GM23338 (cell line): ENCODE results near the gene MGLL. TPM values are rescaled to one million over a fixed set of nuclear protein-coding genes. Genes with fewer than 3 reads are reported as not detected.

Source experiments
- ATAC-seq: fragments of 200-7000 bp; cut with Tn5 transposase; 3 replicates; pipeline ENCODE4 v1.9.1; 2020
- DNase-seq: peaks from one replicate; pipeline ENCODE4 v3.0.0-alpha.2; 2015; ENCODE audit warnings: low spot score
- H2AFZ ChIP-seq: fragments of 200-600 bp; sonication (generic); 2 replicates; pipeline ENCODE4 v1.8.0; 2016; ENCODE audit warnings: antibody characterized with exemption, mild to moderate bottlenecking, moderate library complexity
- H3F3A ChIP-seq: fragments of 200-600 bp; sonication (generic); replicated peaks from 2 replicates; pipeline ENCODE4 v1.8.0; 2017; ENCODE audit warnings: antibody characterized with exemption, mixed run types, low read depth
- H3K27ac ChIP-seq: fragments of 200-600 bp; sonication (generic); 2 replicates; pipeline ENCODE4 v1.6.1; 2016; ENCODE audit warnings: low read depth
- H3K27me3 ChIP-seq: fragments of 200-600 bp; sonication (generic); 2 replicates; pipeline ENCODE4 v1.8.0; 2016; ENCODE audit warnings: mild to moderate bottlenecking, mixed run types, moderate library complexity; ENCODE audit not compliant: insufficient read depth
- H3K36me3 ChIP-seq: fragments of 200-600 bp; sonication (generic); 2 replicates; pipeline ENCODE4 v1.8.0; 2016; ENCODE audit warnings: mild to moderate bottlenecking; ENCODE audit not compliant: insufficient read depth
- H3K4me1 ChIP-seq: fragments of 200-600 bp; sonication (generic); 2 replicates; pipeline ENCODE4 v1.8.0; 2016; ENCODE audit warnings: mild to moderate bottlenecking, moderate library complexity; ENCODE audit not compliant: insufficient read depth
- H3K4me2 ChIP-seq: fragments of 200-600 bp; sonication (generic); 2 replicates; pipeline ENCODE4 v1.7.1; 2017; ENCODE audit warnings: mixed run types
- H3K4me3 ChIP-seq: fragments of 200-600 bp; sonication (generic); 2 replicates; pipeline ENCODE4 v1.6.1; 2016; ENCODE audit warnings: mixed run types
- H3K79me2 ChIP-seq: fragments of 200-600 bp; sonication (generic); replicated peaks from 2 replicates; pipeline ENCODE4 v1.8.0; 2017; ENCODE audit warnings: mild to moderate bottlenecking; ENCODE audit not compliant: insufficient read depth
- H3K9me2 ChIP-seq: fragments of 200-600 bp; sonication (generic); 2 replicates; pipeline ENCODE4 v1.8.0; 2017; ENCODE audit not compliant: insufficient read depth
- H4K20me1 ChIP-seq: fragments of 200-600 bp; sonication (generic); replicated peaks from 2 replicates; pipeline ENCODE4 v1.8.0; 2017; ENCODE audit warnings: mild to moderate bottlenecking; ENCODE audit not compliant: insufficient read depth
- H3K27ac Mint-ChIP-seq: 2 replicates; pipeline ENCODE4 v1.8.0; 2020; ENCODE audit warnings: inconsistent platforms, mild to moderate bottlenecking, moderate library complexity, mixed read lengths
- H3K27me3 Mint-ChIP-seq: 3 replicates; pipeline ENCODE4 v1.8.0; 2022; ENCODE audit warnings: low read depth, mild to moderate bottlenecking, moderate library complexity, mixed read lengths, inconsistent platforms; ENCODE audit not compliant: insufficient read depth, poor library complexity
- H3K36me3 Mint-ChIP-seq: 3 replicates; pipeline ENCODE4 v1.8.0; 2021; ENCODE audit warnings: low read depth, mild to moderate bottlenecking, inconsistent platforms, moderate library complexity, mixed read lengths
- H3K4me1 Mint-ChIP-seq: 3 replicates; pipeline ENCODE4 v1.8.0; 2020; ENCODE audit warnings: mild to moderate bottlenecking, inconsistent platforms, mixed read lengths
- H3K4me3 Mint-ChIP-seq: 3 replicates; pipeline ENCODE4 v1.8.0; 2021; ENCODE audit warnings: moderate library complexity, mild to moderate bottlenecking, inconsistent platforms, mixed read lengths
- H3K9me3 Mint-ChIP-seq: 3 replicates; pipeline ENCODE4 v1.8.0; 2020; ENCODE audit warnings: moderate library complexity, mild to moderate bottlenecking, inconsistent platforms, mixed read lengths
- CREB1 ChIP-seq: fragments of 250-450 bp; sonication (Bioruptor Pico); IDR thresholded peaks from 2 replicates; pipeline ENCODE4 v1.5.0; 2020; ENCODE audit warnings: low read depth, mild to moderate bottlenecking, moderate library complexity
- EZH2 ChIP-seq: fragments of 200-600 bp; sonication (generic); IDR thresholded peaks from one replicate; pipeline ENCODE4 v1.8.0; 2017; ENCODE audit warnings: antibody characterized with exemption, mild to moderate bottlenecking, low read depth; ENCODE audit not compliant: unreplicated experiment
- EZH2phosphoT487 ChIP-seq: fragments of 200-600 bp; sonication (generic); IDR thresholded peaks from one replicate; pipeline ENCODE4 v1.8.1; 2018; ENCODE audit warnings: antibody characterized with exemption; ENCODE audit not compliant: unreplicated experiment
- JUNB ChIP-seq: IDR thresholded peaks from one replicate; pipeline ENCODE4 v1.6.1; 2016; ENCODE audit warnings: antibody characterized with exemption; ENCODE audit not compliant: unreplicated experiment
- POLR2AphosphoS5 ChIP-seq: IDR thresholded peaks from 2 replicates; pipeline ENCODE4 v1.6.1; 2016; ENCODE audit warnings: antibody characterized with exemption, low read depth
- ZNF114 ChIP-seq: fragments of 250-450 bp; sonication (Bioruptor Pico); IDR thresholded peaks from 2 replicates; pipeline ENCODE4 v1.5.0; 2020; ENCODE audit warnings: mild to moderate bottlenecking, moderate library complexity
- ZNF331 ChIP-seq: fragments of 250-450 bp; sonication (Bioruptor Pico); IDR thresholded peaks from 2 replicates; pipeline ENCODE4 v1.5.0; 2020; ENCODE audit warnings: low read depth, mild to moderate bottlenecking, moderate library complexity
- polyA plus RNA-seq: library from polyadenylated mRNA; unstranded; fragments of >200 nt; fragmentation: Nextera tagmentation; extraction: Ambion mirVana; gene quantifications from 2 replicates; pipeline ENCODE4 v1.2.1, GENCODE V29; 2016
- total RNA-seq: library from RNA; depleted of rRNA; stranded (reverse); fragments of >200 nt; shearing (Covaris generic); gene quantifications from 2 replicates; pipeline ENCODE4 v1.2.3, GENCODE V29; 2014
- TF ChIP-seq, protein P1 (sequence below): IDR thresholded peaks from 2 replicates; pipeline ENCODE4 v1.6.1; 2016; ENCODE audit warnings: antibody characterized with exemption
- TF ChIP-seq, protein P2 (sequence below): IDR thresholded peaks from one replicate; pipeline ENCODE4 v1.6.1; 2018; ENCODE audit warnings: antibody characterized with exemption; ENCODE audit not compliant: unreplicated experiment
- TF ChIP-seq, protein P3 (sequence below), 2 experiments: fragments of 200-600 bp in 1 of 2; sonication (generic) in 1 of 2; conservative IDR thresholded peaks; 2 replicates each; pipeline versions ENCODE4 v1.5.1 to v1.6.1; 2016 to 2017; ENCODE audit warnings: antibody characterized with exemption in 2 of 2, low read depth in 2 of 2, mild to moderate bottlenecking in 2 of 2, moderate library complexity in 1 of 2
- TF ChIP-seq, protein P4 (sequence below): fragments of 250-450 bp; sonication (Bioruptor Pico); IDR thresholded peaks from 2 replicates; pipeline ENCODE4 v1.5.0; 2020; ENCODE audit warnings: mild to moderate bottlenecking, moderate library complexity

MGLL gene
- total and polyA plus RNA-seq, 2 experiments from 2014 or later: 0.71 to 0.83 TPM

DNA sequence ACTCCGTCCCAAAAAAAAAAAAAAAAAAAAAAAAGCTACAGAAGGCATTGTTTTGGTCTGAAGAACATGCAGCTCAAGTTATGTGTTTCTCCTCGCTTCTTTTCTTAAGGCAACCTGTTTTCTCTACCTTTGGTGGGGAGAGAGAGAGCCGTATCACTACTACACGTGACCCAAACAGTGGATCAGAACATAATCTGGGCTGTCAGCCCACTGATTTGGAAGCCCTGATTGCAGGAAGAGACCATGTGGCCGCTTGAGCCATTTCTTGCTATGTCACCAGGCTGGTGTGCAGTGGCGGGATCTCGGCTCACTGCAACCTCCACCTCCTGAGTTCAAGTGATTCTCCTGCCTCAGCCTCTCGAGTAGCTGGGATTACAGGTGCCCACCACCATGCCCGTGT, 79.7 kb downstream of the MGLL start:
- Histone ChIP-seq H3K4me3 (no peak overlapping the region), H2AFZ (no peak overlapping the region), H4K20me1 (no peaks in the 10 kb centered on the region), H3F3A (no peaks in the 10 kb centered on the region), H3K9me2 (no peaks in the 10 kb centered on the region), H3K36me3 (no peaks in the 10 kb centered on the region), H3K4me1 (no peaks in the 10 kb centered on the region), H3K27me3 (no peaks in the 10 kb centered on the region), H3K79me2 (no peaks in the 10 kb centered on the region), H3K27ac (no peak overlapping the region), H3K4me2 (no peak overlapping the region)
- Mint-ChIP-seq H3K9me3 (no peaks in the 10 kb centered on the region; the same call in 2 of the 3 replicates), H3K27me3 (peaks cover 9% of the 10 kb centered on the region), H3K27ac (no peak overlapping the region), H3K4me3 (no peak overlapping the region), H3K4me1 (no peaks in the 10 kb centered on the region; the same call in 2 of the 3 replicates), H3K36me3 (no peaks in the 10 kb centered on the region)
- DNase-seq: no peak
- ATAC-seq: no peak
- TF ChIP-seq EZH2phosphoT487 (no peak), ZNF331 (CRISPR knock-in tag) (no peak), CREB1 (no peak), EZH2 (no peak), POLR2AphosphoS5 (no peak), ZNF114 (CRISPR knock-in tag) (no peak), JUNB (no peak)
- TF ChIP-seq, protein P1, sequence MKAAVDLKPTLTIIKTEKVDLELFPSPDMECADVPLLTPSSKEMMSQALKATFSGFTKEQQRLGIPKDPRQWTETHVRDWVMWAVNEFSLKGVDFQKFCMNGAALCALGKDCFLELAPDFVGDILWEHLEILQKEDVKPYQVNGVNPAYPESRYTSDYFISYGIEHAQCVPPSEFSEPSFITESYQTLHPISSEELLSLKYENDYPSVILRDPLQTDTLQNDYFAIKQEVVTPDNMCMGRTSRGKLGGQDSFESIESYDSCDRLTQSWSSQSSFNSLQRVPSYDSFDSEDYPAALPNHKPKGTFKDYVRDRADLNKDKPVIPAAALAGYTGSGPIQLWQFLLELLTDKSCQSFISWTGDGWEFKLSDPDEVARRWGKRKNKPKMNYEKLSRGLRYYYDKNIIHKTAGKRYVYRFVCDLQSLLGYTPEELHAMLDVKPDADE: no peak
- TF ChIP-seq, protein P2, sequence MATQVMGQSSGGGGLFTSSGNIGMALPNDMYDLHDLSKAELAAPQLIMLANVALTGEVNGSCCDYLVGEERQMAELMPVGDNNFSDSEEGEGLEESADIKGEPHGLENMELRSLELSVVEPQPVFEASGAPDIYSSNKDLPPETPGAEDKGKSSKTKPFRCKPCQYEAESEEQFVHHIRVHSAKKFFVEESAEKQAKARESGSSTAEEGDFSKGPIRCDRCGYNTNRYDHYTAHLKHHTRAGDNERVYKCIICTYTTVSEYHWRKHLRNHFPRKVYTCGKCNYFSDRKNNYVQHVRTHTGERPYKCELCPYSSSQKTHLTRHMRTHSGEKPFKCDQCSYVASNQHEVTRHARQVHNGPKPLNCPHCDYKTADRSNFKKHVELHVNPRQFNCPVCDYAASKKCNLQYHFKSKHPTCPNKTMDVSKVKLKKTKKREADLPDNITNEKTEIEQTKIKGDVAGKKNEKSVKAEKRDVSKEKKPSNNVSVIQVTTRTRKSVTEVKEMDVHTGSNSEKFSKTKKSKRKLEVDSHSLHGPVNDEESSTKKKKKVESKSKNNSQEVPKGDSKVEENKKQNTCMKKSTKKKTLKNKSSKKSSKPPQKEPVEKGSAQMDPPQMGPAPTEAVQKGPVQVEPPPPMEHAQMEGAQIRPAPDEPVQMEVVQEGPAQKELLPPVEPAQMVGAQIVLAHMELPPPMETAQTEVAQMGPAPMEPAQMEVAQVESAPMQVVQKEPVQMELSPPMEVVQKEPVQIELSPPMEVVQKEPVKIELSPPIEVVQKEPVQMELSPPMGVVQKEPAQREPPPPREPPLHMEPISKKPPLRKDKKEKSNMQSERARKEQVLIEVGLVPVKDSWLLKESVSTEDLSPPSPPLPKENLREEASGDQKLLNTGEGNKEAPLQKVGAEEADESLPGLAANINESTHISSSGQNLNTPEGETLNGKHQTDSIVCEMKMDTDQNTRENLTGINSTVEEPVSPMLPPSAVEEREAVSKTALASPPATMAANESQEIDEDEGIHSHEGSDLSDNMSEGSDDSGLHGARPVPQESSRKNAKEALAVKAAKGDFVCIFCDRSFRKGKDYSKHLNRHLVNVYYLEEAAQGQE: no peak
- TF ChIP-seq, protein P3, sequence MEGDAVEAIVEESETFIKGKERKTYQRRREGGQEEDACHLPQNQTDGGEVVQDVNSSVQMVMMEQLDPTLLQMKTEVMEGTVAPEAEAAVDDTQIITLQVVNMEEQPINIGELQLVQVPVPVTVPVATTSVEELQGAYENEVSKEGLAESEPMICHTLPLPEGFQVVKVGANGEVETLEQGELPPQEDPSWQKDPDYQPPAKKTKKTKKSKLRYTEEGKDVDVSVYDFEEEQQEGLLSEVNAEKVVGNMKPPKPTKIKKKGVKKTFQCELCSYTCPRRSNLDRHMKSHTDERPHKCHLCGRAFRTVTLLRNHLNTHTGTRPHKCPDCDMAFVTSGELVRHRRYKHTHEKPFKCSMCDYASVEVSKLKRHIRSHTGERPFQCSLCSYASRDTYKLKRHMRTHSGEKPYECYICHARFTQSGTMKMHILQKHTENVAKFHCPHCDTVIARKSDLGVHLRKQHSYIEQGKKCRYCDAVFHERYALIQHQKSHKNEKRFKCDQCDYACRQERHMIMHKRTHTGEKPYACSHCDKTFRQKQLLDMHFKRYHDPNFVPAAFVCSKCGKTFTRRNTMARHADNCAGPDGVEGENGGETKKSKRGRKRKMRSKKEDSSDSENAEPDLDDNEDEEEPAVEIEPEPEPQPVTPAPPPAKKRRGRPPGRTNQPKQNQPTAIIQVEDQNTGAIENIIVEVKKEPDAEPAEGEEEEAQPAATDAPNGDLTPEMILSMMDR (conservative IDR thresholded peaks at IDR 0.05; ENCODE audit: low read depth in 2 of 2): no peak
- TF ChIP-seq, protein P4, sequence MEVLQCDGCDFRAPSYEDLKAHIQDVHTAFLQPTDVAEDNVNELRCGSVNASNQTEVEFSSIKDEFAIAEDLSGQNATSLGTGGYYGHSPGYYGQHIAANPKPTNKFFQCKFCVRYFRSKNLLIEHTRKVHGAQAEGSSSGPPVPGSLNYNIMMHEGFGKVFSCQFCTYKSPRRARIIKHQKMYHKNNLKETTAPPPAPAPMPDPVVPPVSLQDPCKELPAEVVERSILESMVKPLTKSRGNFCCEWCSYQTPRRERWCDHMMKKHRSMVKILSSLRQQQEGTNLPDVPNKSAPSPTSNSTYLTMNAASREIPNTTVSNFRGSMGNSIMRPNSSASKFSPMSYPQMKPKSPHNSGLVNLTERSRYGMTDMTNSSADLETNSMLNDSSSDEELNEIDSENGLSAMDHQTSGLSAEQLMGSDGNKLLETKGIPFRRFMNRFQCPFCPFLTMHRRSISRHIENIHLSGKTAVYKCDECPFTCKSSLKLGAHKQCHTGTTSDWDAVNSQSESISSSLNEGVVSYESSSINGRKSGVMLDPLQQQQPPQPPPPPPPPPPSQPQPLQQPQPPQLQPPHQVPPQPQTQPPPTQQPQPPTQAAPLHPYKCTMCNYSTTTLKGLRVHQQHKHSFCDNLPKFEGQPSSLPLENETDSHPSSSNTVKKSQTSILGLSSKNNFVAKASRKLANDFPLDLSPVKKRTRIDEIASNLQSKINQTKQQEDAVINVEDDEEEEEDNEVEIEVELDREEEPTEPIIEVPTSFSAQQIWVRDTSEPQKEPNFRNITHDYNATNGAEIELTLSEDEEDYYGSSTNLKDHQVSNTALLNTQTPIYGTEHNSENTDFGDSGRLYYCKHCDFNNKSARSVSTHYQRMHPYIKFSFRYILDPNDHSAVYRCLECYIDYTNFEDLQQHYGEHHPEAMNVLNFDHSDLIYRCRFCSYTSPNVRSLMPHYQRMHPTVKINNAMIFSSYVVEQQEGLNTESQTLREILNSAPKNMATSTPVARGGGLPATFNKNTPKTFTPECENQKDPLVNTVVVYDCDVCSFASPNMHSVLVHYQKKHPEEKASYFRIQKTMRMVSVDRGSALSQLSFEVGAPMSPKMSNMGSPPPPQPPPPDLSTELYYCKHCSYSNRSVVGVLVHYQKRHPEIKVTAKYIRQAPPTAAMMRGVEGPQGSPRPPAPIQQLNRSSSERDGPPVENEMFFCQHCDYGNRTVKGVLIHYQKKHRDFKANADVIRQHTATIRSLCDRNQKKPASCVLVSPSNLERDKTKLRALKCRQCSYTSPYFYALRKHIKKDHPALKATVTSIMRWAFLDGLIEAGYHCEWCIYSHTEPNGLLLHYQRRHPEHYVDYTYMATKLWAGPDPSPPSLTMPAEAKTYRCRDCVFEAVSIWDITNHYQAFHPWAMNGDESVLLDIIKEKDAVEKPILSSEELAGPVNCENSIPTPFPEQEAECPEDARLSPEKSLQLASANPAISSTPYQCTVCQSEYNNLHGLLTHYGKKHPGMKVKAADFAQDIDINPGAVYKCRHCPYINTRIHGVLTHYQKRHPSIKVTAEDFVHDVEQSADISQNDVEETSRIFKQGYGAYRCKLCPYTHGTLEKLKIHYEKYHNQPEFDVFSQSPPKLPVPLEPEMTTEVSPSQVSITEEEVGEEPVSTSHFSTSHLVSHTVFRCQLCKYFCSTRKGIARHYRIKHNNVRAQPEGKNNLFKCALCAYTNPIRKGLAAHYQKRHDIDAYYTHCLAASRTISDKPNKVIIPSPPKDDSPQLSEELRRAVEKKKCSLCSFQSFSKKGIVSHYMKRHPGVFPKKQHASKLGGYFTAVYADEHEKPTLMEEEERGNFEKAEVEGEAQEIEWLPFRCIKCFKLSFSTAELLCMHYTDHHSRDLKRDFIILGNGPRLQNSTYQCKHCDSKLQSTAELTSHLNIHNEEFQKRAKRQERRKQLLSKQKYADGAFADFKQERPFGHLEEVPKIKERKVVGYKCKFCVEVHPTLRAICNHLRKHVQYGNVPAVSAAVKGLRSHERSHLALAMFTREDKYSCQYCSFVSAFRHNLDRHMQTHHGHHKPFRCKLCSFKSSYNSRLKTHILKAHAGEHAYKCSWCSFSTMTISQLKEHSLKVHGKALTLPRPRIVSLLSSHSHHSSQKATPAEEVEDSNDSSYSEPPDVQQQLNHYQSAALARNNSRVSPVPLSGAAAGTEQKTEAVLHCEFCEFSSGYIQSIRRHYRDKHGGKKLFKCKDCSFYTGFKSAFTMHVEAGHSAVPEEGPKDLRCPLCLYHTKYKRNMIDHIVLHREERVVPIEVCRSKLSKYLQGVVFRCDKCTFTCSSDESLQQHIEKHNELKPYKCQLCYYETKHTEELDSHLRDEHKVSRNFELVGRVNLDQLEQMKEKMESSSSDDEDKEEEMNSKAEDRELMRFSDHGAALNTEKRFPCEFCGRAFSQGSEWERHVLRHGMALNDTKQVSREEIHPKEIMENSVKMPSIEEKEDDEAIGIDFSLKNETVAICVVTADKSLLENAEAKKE (CRISPR knock-in tag): no peak
